CD14-positive monocyte (primary cell): ENCODE results near the gene MRPL47. TPM values are rescaled to one million over a fixed set of nuclear protein-coding genes. Genes with fewer than 3 reads are reported as not detected.

Experiments
- DNase-seq, 3 donors: peaks; one replicate each; pipeline ENCODE4 v3.0.0-alpha.2; 2011 to 2022
- H2AFZ ChIP-seq: 2 replicates; pipeline ENCODE4 v1.6.0; 2012; ENCODE audit warnings: mild to moderate bottlenecking, low read depth, low read length, inconsistent platforms; ENCODE audit not compliant: insufficient read depth, poor library complexity, severe bottlenecking
- H3K27ac ChIP-seq, 2 donors: 1 replicate in 1 of 2; 2 replicates in 1 of 2; pipeline ENCODE4 v1.5.1; 2012 to 2013; ENCODE audit warnings: low read length in 2 of 2, control low read depth in 1 of 2, inconsistent platforms in 1 of 2, low read depth in 1 of 2, mild to moderate bottlenecking in 1 of 2
- H3K27me3 ChIP-seq, 2 donors: one replicate each; pipeline versions ENCODE4 v1.6.0 to v1.6.1; 2011 to 2013; ENCODE audit warnings: low read length in 2 of 2; ENCODE audit not compliant: control insufficient read depth in 2 of 2, insufficient read depth in 2 of 2
- H3K36me3 ChIP-seq, 2 donors: replicated peaks in 1 of 2; 1 replicate in 1 of 2; 2 replicates in 1 of 2; pipeline versions ENCODE4 v1.5.1 to v1.6.1; 2012 to 2013; ENCODE audit warnings: low read length in 2 of 2, control low read depth in 1 of 2, inconsistent platforms in 1 of 2, mild to moderate bottlenecking in 1 of 2; ENCODE audit not compliant: insufficient read depth in 2 of 2, control insufficient read depth in 1 of 2
- H3K4me1 ChIP-seq, 2 donors: 1 replicate in 1 of 2; 2 replicates in 1 of 2; pipeline versions ENCODE4 v1.5.1 to v1.6.1; 2012 to 2013; ENCODE audit warnings: low read length in 2 of 2, control low read depth in 1 of 2, inconsistent platforms in 1 of 2, mild to moderate bottlenecking in 1 of 2, moderate library complexity in 1 of 2; ENCODE audit not compliant: insufficient read depth in 2 of 2, control insufficient read depth in 1 of 2
- H3K4me2 ChIP-seq: replicated peaks from 2 replicates; pipeline ENCODE3; 2012; ENCODE audit warnings: low read length, moderate library complexity, mild to moderate bottlenecking; ENCODE audit not compliant: poor library complexity, severe bottlenecking; ENCODE audit errors: extremely low read depth
- H3K4me3 ChIP-seq, 3 experiments: fragments of 200-600 bp in 1 of 3; sonication (generic) in 1 of 3; replicated peaks in 1 of 3; 1 replicate in 2 of 3; 2 replicates in 1 of 3; pipeline ENCODE4 v1.5.1; 2011 to 2013; ENCODE audit warnings: low read length in 3 of 3, mild to moderate bottlenecking in 3 of 3, control low read depth in 2 of 3, low read depth in 2 of 3, inconsistent platforms in 1 of 3, moderate library complexity in 1 of 3
- H3K79me2 ChIP-seq: 2 replicates; pipeline ENCODE4 v1.6.0; 2012; ENCODE audit warnings: mild to moderate bottlenecking, control low read depth, inconsistent platforms, low read length, moderate library complexity; ENCODE audit not compliant: insufficient read depth
- H3K9ac ChIP-seq: 2 replicates; pipeline ENCODE4 v1.6.0; 2017; ENCODE audit warnings: low read length, mild to moderate bottlenecking; ENCODE audit not compliant: insufficient read depth, poor library complexity, severe bottlenecking
- H3K9me3 ChIP-seq, 2 donors: replicated peaks in 1 of 2; 1 replicate in 1 of 2; 2 replicates in 1 of 2; pipeline versions ENCODE4 v1.5.1 to v1.6.1; 2012 to 2013; ENCODE audit warnings: low read length in 2 of 2, control low read depth in 1 of 2; ENCODE audit not compliant: control insufficient read depth in 1 of 2, insufficient read depth in 1 of 2
- H4K20me1 ChIP-seq: 2 replicates; pipeline ENCODE4 v1.6.0; 2012; ENCODE audit warnings: mild to moderate bottlenecking, low read length, control low read depth, moderate library complexity; ENCODE audit not compliant: insufficient read depth
- H3K27ac Mint-ChIP-seq, 7 donors: one replicate each; pipeline ENCODE4 v1.8.0; 2020; ENCODE audit warnings: mild to moderate bottlenecking in 7 of 7, mixed read lengths in 7 of 7, moderate library complexity in 6 of 7, inconsistent platforms in 2 of 7
- H3K27me3 Mint-ChIP-seq, 3 donors: one replicate each; pipeline ENCODE4 v1.8.0; 2021 to 2022; ENCODE audit warnings: low read depth in 3 of 3, mild to moderate bottlenecking in 3 of 3, mixed read lengths in 3 of 3, moderate library complexity in 3 of 3, inconsistent platforms in 1 of 3
- H3K36me3 Mint-ChIP-seq, 2 donors: one replicate each; pipeline ENCODE4 v1.8.0; 2020; ENCODE audit warnings: mixed read lengths in 2 of 2, inconsistent platforms in 1 of 2, mild to moderate bottlenecking in 1 of 2
- H3K4me1 Mint-ChIP-seq: one replicate; pipeline ENCODE4 v1.8.0; 2020; ENCODE audit warnings: mild to moderate bottlenecking, mixed read lengths
- H3K4me3 Mint-ChIP-seq, 2 donors: one replicate each; pipeline ENCODE4 v1.8.0; 2020; ENCODE audit warnings: mild to moderate bottlenecking in 2 of 2, mixed read lengths in 2 of 2, moderate library complexity in 1 of 2
- H3K9me3 Mint-ChIP-seq, 7 donors: one replicate each; pipeline ENCODE4 v1.8.0; 2020 to 2022; ENCODE audit warnings: mixed read lengths in 7 of 7, mild to moderate bottlenecking in 6 of 7, moderate library complexity in 6 of 7, inconsistent platforms in 2 of 7
- CTCF ChIP-seq: fragments of 200-600 bp; IDR thresholded peaks from one replicate; pipeline ENCODE4 v1.8.0; 2022; ENCODE audit warnings: antibody characterized with exemption, mild to moderate bottlenecking
- WGBS: methylation state at CpG from one replicate; pipeline ENCODE4 v1.1.5; 2013; ENCODE audit warnings: missing lambda C conversion rate; ENCODE audit not compliant: insufficient coverage; 5-methylcytosine and 5-hydroxymethylcytosine counted together
- intact Hi-C, 2 donors: fragments of 100-400 bp; cut with micrococcal nuclease; formaldehyde crosslinking; loops; one replicate each; pipeline versions ENCODE4 v1.15.0 to v1.15.1; 2023
- polyA plus RNA-seq, 3 donors: library from polyadenylated mRNA; depleted of rRNA in 1 of 3; unstranded in 2 of 3; stranded (reverse) in 1 of 3; fragments of 300-500 nt in 2 of 3; fragments of >200 nt in 1 of 3; fragmentation: Illumina TruSeq in 2 of 3; gene quantifications; 1 replicate in 2 of 3; 2 replicates in 1 of 3; pipeline ENCODE4 v1.2.3, GENCODE V29; 2012 to 2021

The MRPL47 gene
- polyA plus RNA-seq, 3 donors, result 10.3 to 46.4 (median 44.3) TPM

- H3K36me3 ChIP-seq, result no peaks in the 10 kb centered on the region
- H3K9ac ChIP-seq, result peak overlapping the region; percentile 57
- no peaks in the 10 kb centered on the region for H3K9me3 ChIP-seq
- peak overlapping the region; percentile 83 for H3K4me2 ChIP-seq
- peaks cover 11 to 18% of the 10 kb centered on the region in 2 donors for H3K4me1 ChIP-seq
- peak overlapping the region; percentile 69 to 98 (median 96) for H3K4me3 ChIP-seq
- H4K20me1 ChIP-seq, result peaks cover 8% of the 10 kb centered on the region
- Mint-ChIP-seq H3K4me1 (peaks cover 25% of the 10 kb centered on the region), H3K36me3 (no peaks in the 10 kb centered on the region), H3K4me3 (peak overlapping the region; percentile 96 to 99), H3K9me3 (no peaks in the 10 kb centered on the region), H3K27me3 (no peaks in the 10 kb centered on the region), H3K27ac (peak overlapping the region; percentile 48 to 92 (median 80))
- H3K79me2 ChIP-seq, result peaks cover 48% of the 10 kb centered on the region
- under 1% methylated on average over 33 of the region's 40 CpGs for WGBS
- peak overlapping the region; percentile 95 for H2AFZ ChIP-seq
- H3K27ac ChIP-seq, result peak overlapping the region; percentile 55 to 58
- H3K27me3 ChIP-seq, result no peaks in the 10 kb centered on the region
- intact Hi-C loops, result loop anchor here (5.0 to 10.0 kb wide), 5 partner anchors 39 to 539 kb away; partner anchors contain the start of genes GNB4 (in 1 of the 2), MFN1 (in 1 of the 2), MRPL47 (in 1 of the 2) and NDUFB5 (in 1 of the 2)
- TF ChIP-seq CTCF, result peak; percentile 55
- DNase-seq, result peak; percentile 60 to 74 (median 62)
These were observed 41.1 kb downstream of the MRPL47 start for GRCh38 chr3:179563271-179563783.

- H2AFZ ChIP-seq, result peak within 1 kb of the TSS; percentile 95
- no peak for TF ChIP-seq CTCF
- DNase-seq, result peak; percentile 97 to 99 (median 99)
- no peaks in the 10 kb centered on the region for H3K36me3 ChIP-seq
- Mint-ChIP-seq H3K4me3 (peak within 1 kb of the TSS; percentile 96 to 99), H3K27ac (peak within 1 kb of the TSS; percentile 81 to 93 (median 90)), H3K4me1 (peaks cover 25% of the 10 kb centered on the region), H3K9me3 (no peaks in the 10 kb centered on the region), H3K36me3 (no peaks in the 10 kb centered on the region), H3K27me3 (no peaks in the 10 kb centered on the region)
- intact Hi-C loops, result loop anchor here (5.0 to 10.0 kb wide), 5 partner anchors 40 to 538 kb away; partner anchors contain the start of genes GNB4 (in 1 of the 2), MFN1 (in 1 of the 2), MRPL47 (in 1 of the 2) and NDUFB5 (in 1 of the 2)
- H3K79me2 ChIP-seq, result peaks cover 43% of the 10 kb centered on the region
- no peaks in the 10 kb centered on the region for H3K9me3 ChIP-seq
- WGBS, result 0% methylated on average over 33 of the region's 55 CpGs
- H3K27ac ChIP-seq, result peak within 1 kb of the TSS; percentile 55 to 58
- peak within 1 kb of the TSS; percentile 57 for H3K9ac ChIP-seq
- H3K4me1 ChIP-seq, result peaks cover 11 to 18% of the 10 kb centered on the region in 2 donors
- H3K4me3 ChIP-seq, result peak within 1 kb of the TSS; percentile 69 to 98 (median 96)
- H3K4me2 ChIP-seq, result peak within 1 kb of the TSS; percentile 83
- H4K20me1 ChIP-seq, result peaks cover 7% of the 10 kb centered on the region
- H3K27me3 ChIP-seq, result no peaks in the 10 kb centered on the region
These were observed 41.7 kb downstream of the MRPL47 start, which contains the start of gene ACTL6A for GRCh38 chr3:179562591-179563270. ACTL6A (plus strand) TSS chr3:179562926; CDS start chr3:179563093, 167 bp downstream.
